Suprapubic skin (tissue), 4 donors: ENCODE results near the gene CA9. TPM values are rescaled to one million over a fixed set of nuclear protein-coding genes. Genes with fewer than 3 reads are reported as not detected.

Experiments used
- DNase-seq, 2 donors: peaks; one replicate each; pipeline ENCODE4 v3.0.0-alpha.2; 2019; ENCODE audit warnings: low spot score in 2 of 2
- H3K27ac ChIP-seq: fragments of 200-600 bp; sonication (generic); one replicate; pipeline ENCODE4 v1.5.1; 2019
- H3K27me3 ChIP-seq: fragments of 200-600 bp; sonication (generic); one replicate; pipeline ENCODE4 v1.5.1; 2019
- H3K36me3 ChIP-seq: fragments of 200-600 bp; sonication (generic); one replicate; pipeline ENCODE4 v1.5.1; 2019
- H3K4me1 ChIP-seq: fragments of 200-600 bp; sonication (generic); one replicate; pipeline ENCODE4 v1.5.1; 2019
- H3K4me3 ChIP-seq: fragments of 200-600 bp; sonication (generic); one replicate; pipeline ENCODE4 v1.5.1; 2019; ENCODE audit warnings: mild to moderate bottlenecking
- H3K9me3 ChIP-seq: fragments of 200-600 bp; sonication (generic); one replicate; pipeline ENCODE4 v1.5.1; 2019
- CTCF ChIP-seq, 2 donors: fragments of 200-600 bp in 1 of 2; fragments of 450-650 bp in 1 of 2; sonication (generic) in 1 of 2; IDR thresholded peaks; one replicate each; pipeline ENCODE4 v1.5.1; 2016 to 2019; ENCODE audit warnings: antibody characterized with exemption in 2 of 2, mild to moderate bottlenecking in 1 of 2, moderate library complexity in 1 of 2
- EP300 ChIP-seq: sonication (generic); formaldehyde crosslinking; IDR thresholded peaks from one replicate; pipeline ENCODE4 v1.6.1; 2017; ENCODE audit warnings: antibody characterized with exemption
- POLR2A ChIP-seq, 2 donors: fragments of 450-650 bp; IDR thresholded peaks; one replicate each; pipeline ENCODE4 v1.6.1; 2017; ENCODE audit warnings: antibody characterized with exemption in 2 of 2, mild to moderate bottlenecking in 2 of 2, moderate library complexity in 2 of 2
- POLR2AphosphoS5 ChIP-seq, 3 donors: sonication (generic); formaldehyde crosslinking; IDR thresholded peaks; one replicate each; pipeline ENCODE4 v1.6.1; 2017; ENCODE audit warnings: antibody characterized with exemption in 3 of 3
- WGBS: methylation state at CpG from one replicate; pipeline ENCODE4 v1.1.5; 2018; 5-methylcytosine and 5-hydroxymethylcytosine counted together
- total RNA-seq, 4 donors: library from RNA; depleted of rRNA; stranded (reverse); fragments of >200 nt; gene quantifications; one replicate each; pipeline ENCODE4 v1.1.0, GENCODE V29; 2016

CA9 gene
- total RNA-seq, 4 donors from 2014 or later: 2.1 to 5.7 (median 2.8) TPM; not detected in 1

DNA sequence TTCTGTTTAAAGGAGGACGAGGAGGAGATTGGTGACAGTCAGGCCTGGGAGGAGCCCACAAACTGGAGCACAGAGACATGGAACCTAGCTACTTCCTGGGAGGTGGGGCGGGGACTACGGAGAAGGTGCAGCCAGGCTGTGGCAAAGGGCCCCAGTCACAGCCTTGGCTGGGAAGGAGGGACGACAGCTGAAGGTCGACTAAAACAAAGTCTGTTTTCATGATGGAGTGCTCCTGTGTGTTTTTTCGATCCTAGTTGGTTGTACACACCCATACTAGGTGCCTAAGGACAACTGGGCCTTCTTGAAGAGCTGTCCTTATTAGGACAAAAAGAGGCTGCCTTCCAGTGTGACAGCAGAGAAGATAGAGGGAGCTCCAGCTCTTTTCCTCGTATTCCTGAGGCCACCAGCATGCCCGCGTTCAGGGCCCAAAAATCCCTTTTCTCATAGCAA lies 12.7 kb upstream of the CA9 start:
- Histone ChIP-seq H3K27ac (peak overlapping the region; percentile 98), H3K4me1 (peaks cover 57% of the 10 kb centered on the region), H3K4me3 (no peak overlapping the region), H3K27me3 (no peaks in the 10 kb centered on the region), H3K9me3 (no peaks in the 10 kb centered on the region), H3K36me3 (peaks cover 4% of the 10 kb centered on the region)
- TF ChIP-seq EP300 (no peak), POLR2A (IDR thresholded peaks at IDR 0.05) (no peak), CTCF (IDR thresholded peaks at IDR 0.05) (peak in 1 of 2 donors; percentile 39)
- DNase-seq: no peak
- 43% methylated on average over 9 of the region's 9 CpGs for WGBS

DNA sequence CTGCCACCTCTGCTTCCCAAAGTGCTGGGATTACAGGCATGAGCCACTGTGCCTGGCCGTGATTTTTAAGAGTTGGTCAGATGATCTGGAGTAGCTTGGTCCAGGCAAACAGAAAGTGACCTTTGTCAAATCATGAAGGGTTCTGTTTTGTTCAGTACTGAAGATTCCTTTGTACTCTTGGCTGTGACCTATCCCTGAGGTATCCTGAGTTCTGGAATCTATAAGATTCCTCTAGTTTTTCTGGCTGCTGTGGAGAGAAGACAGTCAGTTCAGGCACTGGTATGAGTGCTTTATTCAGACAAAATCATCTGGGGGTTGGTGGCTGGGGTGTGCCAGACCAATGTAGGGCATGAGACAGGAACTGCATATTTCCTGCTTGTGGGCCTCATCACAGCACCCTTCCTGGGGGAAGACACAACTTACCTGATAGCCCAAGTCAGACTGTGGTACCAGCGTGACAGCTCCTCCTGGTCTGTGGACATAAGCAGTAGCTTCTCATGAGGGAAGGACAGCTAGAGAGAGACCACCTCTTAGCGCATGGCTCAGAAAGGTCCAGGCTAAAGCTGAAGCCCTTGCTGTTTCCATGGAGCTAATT lies 11.9 kb upstream of the CA9 start:
- TF ChIP-seq EP300: no peak
- no peak for TF ChIP-seq POLR2A (IDR thresholded peaks at IDR 0.05)
- TF ChIP-seq POLR2AphosphoS5 (IDR thresholded peaks at IDR 0.05): no peak
- no peak for TF ChIP-seq CTCF (IDR thresholded peaks at IDR 0.05)
- H3K27ac ChIP-seq: peak overlapping the region; percentile 98
- H3K27me3 ChIP-seq: no peaks in the 10 kb centered on the region
- peaks cover 4% of the 10 kb centered on the region for H3K36me3 ChIP-seq
- peaks cover 55% of the 10 kb centered on the region for H3K4me1 ChIP-seq
- no peak overlapping the region for H3K4me3 ChIP-seq
- no peak for DNase-seq
- 67% methylated on average over 3 of the region's 3 CpGs for WGBS
- H3K9me3 ChIP-seq: no peaks in the 10 kb centered on the region

DNA sequence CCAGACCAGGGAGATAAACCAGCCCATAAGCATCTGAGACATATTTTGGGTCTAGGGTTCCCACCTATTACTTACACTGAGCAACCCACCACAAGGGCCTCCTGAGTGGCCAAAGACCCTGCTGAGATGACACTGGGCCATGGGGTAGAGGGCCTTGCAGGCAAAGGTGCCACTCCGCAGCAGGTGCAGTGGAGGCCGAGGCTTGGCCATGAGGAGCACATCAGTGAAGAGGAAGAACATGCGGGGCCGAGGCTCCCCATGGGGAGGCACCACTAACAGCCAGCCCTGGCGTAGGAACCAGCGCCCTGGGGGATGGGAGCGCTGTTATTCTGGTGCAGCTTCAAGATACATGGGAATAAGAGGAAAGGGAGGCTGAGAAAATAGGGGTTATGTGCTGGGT lies 11.3 kb upstream of the CA9 start:
- Histone ChIP-seq H3K27ac (peak overlapping the region; percentile 98), H3K36me3 (peaks cover 4% of the 10 kb centered on the region), H3K27me3 (no peaks in the 10 kb centered on the region), H3K4me3 (no peak overlapping the region), H3K4me1 (peaks cover 49% of the 10 kb centered on the region), H3K9me3 (no peaks in the 10 kb centered on the region)
- no peak for TF ChIP-seq POLR2AphosphoS5 (IDR thresholded peaks at IDR 0.05)
- TF ChIP-seq POLR2A (IDR thresholded peaks at IDR 0.05): no peak
- TF ChIP-seq EP300: no peak
- no peak for TF ChIP-seq CTCF (IDR thresholded peaks at IDR 0.05)
- WGBS: 86% methylated on average over 7 of the region's 7 CpGs
- DNase-seq: no peak

DNA sequence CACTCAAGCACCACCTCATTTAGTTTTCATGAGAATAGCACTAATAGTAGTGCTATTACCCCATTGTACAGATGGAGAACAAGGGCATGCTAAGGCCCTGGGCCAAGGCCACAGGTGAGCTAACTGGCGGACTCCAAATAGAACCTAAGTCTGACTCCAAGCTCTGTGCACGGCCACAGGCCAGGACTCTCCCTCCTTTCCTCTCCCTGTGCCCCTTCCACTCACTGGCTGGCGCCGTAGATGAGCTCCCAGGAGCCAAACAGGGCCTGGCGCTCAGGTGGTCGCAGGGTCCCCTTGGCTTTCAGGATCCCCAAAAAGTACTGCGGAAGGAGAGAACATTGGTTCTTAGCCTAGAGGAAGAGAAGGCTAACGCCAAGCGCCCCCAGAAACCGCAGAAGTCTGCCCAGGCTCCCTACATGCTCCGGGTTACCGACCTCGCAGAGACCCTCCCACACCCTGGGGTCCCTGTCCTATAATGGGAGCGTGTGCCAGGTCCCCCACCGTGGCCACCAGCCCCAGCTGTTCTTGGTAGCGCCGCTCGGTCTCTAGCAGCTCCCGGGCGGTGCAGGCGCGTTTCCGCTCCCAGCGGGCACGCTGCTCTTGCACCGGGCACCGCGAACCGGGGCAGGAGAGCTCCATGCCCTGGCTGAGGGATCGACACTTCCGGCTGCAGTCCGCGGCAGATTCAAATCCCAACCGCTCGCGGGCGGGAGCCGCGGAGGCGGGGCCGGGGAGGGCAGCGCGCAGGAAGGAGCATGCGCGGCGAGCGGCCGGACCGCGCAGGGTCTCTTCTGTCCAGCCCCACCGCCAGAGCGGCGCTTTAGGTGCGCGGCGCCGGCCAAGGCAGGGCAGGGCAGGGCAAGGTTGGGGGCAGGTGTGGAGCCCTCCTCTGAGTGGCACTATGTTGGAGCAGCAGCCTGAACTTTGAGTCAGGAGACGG lies 8.9 kb upstream of the CA9 start, which contains the start of gene ARHGEF39:
ARHGEF39 (minus strand) TSS at position 665 of the 940 bp plus-strand sequence; CDS start at position 639, 26 bp downstream.
- peak within 1 kb of the TSS; percentile 32 for H3K27ac ChIP-seq
- H3K9me3 ChIP-seq: no peaks in the 10 kb centered on the region
- TF ChIP-seq CTCF (IDR thresholded peaks at IDR 0.05) (no peak), EP300 (no peak), POLR2A (IDR thresholded peaks at IDR 0.05) (no peak), POLR2AphosphoS5 (IDR thresholded peaks at IDR 0.05) (no peak)
- 16% methylated on average over 18 of the region's 58 CpGs for WGBS
- H3K4me1 ChIP-seq: peaks cover 35% of the 10 kb centered on the region
- peaks cover 4% of the 10 kb centered on the region for H3K36me3 ChIP-seq
- peak in 1 of 2 donors; percentile 84 for DNase-seq
- H3K4me3 ChIP-seq: peak within 1 kb of the TSS; percentile 58
- H3K27me3 ChIP-seq: no peaks in the 10 kb centered on the region

DNA sequence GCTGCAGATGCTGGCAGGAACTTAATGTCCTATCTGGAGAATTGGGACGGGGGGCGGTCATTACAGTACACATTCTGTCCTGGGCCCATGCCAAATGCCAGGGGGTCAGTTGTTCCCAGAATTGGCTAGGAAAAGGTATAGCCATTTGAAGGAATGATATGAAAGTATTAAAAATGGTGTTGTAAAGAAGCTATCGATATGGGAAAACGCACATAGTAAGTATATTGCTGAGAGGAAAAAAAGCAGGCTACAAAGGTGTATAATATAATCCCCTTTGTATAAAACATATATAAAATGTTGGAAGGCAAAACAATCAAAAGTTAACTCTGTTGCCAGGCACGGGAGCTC lies 8.3 kb upstream of the CA9 start:
- WGBS: 12% methylated on average over 5 of the region's 5 CpGs
- Histone ChIP-seq H3K4me1 (peaks cover 28% of the 10 kb centered on the region), H3K27me3 (no peaks in the 10 kb centered on the region), H3K27ac (no peak overlapping the region), H3K36me3 (peaks cover 4% of the 10 kb centered on the region), H3K4me3 (peak overlapping the region; percentile 58), H3K9me3 (no peaks in the 10 kb centered on the region)
- TF ChIP-seq POLR2AphosphoS5 (IDR thresholded peaks at IDR 0.05) (no peak), POLR2A (IDR thresholded peaks at IDR 0.05) (no peak), EP300 (no peak)
- no peak for DNase-seq
